ENCODE results near the gene GPR39. TPM values are rescaled to one million over a fixed set of nuclear protein-coding genes. Genes with fewer than 3 reads are reported as not detected.

The GPR39 gene
- polyA plus RNA-seq, 1 donor: 9.5 TPM

DNA sequence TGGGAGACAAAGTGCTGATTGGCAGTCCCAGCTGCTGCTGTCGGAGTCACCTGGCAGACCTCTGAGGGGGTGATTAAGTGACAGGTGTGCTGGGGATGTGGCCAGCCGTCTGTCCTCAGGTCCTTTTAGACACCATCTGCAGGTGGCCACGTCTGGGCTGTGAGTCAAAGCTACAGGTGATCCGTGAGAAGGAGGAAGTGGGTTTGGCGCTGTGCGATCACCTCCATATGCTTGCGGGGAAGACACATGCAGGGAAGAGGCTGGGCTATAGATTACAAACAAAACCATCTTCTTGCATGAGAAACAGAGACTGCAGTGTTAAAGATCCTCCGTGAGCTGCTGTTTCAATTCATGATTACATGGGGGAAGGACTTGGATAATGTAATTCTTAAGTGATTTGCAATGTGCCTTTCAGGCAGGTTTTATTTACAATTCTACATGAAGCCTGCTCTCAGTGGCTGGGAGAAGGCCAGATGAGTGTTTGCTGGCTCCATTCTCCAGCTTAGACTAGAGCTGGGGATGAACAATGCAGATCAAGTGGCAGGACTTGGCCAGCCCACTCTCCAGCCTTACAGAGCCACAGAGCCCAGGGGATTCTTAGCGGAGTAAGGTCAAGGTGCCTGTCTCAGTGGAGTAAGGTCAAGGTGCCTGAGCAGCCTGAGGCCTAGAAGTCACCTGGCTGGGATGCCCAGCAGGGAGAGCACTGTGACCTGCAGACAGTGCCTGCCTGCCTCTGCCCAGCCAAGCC lies 165.6 kb downstream of the GPR39 start:
- Histone ChIP-seq H3K36me3 (ENCODE audit: control insufficient read depth, insufficient read depth, low read length) (no peaks in the 10 kb centered on the region), H3K4me3 (ENCODE audit: low read length) (no peak overlapping the region), H3K27me3 (ENCODE audit: control insufficient read depth, insufficient read depth, low read length) (no peaks in the 10 kb centered on the region), H3K9me3 (ENCODE audit: control insufficient read depth, low read depth, low read length) (peaks cover 4% of the 10 kb centered on the region), H3K4me1 (ENCODE audit: control insufficient read depth, insufficient read depth, low read length) (no peaks in the 10 kb centered on the region), H3K27ac (ENCODE audit: low read length) (no peak overlapping the region)
- WGBS (ENCODE audit: insufficient coverage, low lambda C conversion rate): 86% methylated on average over 1 of the region's 9 CpGs
- peak in 1 of 2 donors; percentile 20 for DNase-seq

DNA sequence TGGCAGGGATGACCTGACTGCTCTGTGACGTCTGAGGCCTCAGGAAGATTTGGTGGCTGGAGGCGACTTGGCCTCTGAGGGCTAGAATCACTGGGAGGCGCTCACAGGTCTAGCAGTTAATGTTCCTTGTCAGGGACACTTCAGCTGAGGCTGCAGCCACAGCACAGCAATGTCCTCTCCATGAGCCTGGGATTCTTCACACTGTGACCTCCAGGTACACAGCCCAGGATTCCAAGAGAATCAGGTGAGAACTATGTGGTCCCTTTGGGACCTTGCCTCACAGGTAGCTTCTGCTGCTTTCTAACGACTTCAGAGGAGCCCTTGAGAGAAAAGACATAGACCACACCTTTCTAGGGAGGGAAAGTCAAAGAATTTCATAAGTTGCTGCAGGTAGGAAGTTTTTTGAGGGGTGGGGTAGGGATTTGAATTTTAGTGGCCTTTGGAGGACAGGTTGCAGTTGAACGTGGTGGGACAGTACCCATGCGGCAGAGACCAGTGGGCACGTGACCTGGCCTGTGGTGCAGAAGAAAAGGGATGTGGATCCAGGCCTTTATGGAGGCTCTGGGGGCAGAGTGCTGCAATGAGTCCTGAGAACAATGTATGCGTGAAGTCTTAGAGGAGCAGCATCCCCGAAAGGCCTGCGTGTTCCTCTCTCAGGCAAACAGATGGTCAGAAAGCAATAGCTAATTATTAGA lies 167.2 kb downstream of the GPR39 start:
- Histone ChIP-seq H3K4me1 (ENCODE audit: control insufficient read depth, insufficient read depth, low read length) (peaks cover 10% of the 10 kb centered on the region), H3K4me3 (ENCODE audit: low read length) (no peak overlapping the region), H3K9me3 (ENCODE audit: control insufficient read depth, low read depth, low read length) (peaks cover 4% of the 10 kb centered on the region), H3K36me3 (ENCODE audit: control insufficient read depth, insufficient read depth, low read length) (no peaks in the 10 kb centered on the region), H3K27ac (ENCODE audit: low read length) (no peak overlapping the region), H3K27me3 (ENCODE audit: control insufficient read depth, insufficient read depth, low read length) (no peaks in the 10 kb centered on the region)
- no peak for DNase-seq
- WGBS (ENCODE audit: insufficient coverage, low lambda C conversion rate): no CpG with 5 or more reads among the region's 10 CpGs

DNA sequence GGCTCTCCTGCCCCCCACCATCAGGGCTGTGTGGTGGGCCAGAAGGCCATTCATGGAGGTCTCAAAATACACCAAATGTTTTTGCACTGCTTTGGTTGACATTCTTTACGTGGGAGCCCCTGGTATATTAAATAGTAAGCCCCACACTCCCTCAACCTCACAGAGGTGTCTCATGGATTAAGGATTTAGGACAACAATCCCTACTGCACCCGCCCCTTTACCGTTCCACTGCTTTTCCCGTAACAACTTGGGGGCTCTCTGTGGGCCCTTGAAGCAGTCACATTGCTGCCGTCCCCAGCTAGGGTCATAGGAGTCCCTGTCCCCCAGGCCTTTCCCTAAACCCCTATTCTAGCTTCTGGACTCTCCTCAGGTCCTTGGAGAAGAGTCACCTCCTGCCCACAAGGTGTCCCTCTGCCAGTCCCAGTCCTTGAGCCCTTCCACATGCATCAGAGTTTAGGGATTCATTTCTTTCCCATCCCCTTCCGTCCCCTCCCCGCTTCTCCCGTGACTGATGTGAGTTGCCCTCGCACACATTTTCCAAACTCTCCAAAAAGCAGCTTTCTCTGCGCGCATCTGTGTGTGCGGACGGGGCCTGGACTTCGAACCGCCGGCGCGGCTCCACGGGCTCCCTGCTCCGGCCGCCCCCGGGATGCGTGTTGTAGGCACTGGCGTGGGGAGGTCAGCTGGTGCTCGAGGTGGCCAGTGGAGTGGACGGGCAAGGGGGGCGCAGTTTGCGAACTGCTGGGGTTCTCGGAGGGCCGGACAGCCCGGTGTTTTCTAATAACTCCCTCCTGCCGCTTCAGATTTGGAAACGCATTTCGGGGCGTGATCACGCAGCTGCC lies 168.6 kb downstream of the GPR39 start:
- H3K27me3 ChIP-seq (ENCODE audit: control insufficient read depth, insufficient read depth, low read length): no peaks in the 10 kb centered on the region
- peaks cover 19% of the 10 kb centered on the region for H3K4me1 ChIP-seq (ENCODE audit: control insufficient read depth, insufficient read depth, low read length)
- no peaks in the 10 kb centered on the region for H3K36me3 ChIP-seq (ENCODE audit: control insufficient read depth, insufficient read depth, low read length)
- WGBS (ENCODE audit: insufficient coverage, low lambda C conversion rate): no CpG with 5 or more reads among the region's 36 CpGs
- peaks cover 4% of the 10 kb centered on the region for H3K9me3 ChIP-seq (ENCODE audit: control insufficient read depth, low read depth, low read length)
- no peak overlapping the region for H3K4me3 ChIP-seq (ENCODE audit: low read length)
- no peak overlapping the region for H3K27ac ChIP-seq (ENCODE audit: low read length)
- no peak for DNase-seq

DNA sequence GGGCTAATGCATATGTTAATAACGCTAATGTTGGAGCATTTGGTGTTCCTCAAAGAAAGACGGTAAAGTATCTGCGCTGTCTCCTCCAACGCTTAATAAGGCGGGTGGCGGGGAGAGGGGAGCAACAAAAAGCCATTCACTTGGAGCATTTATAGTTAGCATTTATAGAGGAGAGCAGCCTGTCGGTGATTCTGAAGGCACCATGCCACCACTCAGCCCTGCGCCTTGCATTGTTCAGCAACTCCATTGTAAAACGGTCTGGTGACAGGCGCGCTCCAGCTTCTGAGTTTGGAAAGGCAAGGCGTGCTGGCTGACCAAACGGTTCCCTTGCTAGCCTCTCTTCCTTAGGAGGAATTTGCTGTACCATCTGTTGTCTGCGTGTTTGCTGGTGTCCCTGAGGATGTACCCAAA lies 169.5 kb downstream of the GPR39 start:
- H3K27ac ChIP-seq (ENCODE audit: low read length): no peak overlapping the region
- H3K27me3 ChIP-seq (ENCODE audit: control insufficient read depth, insufficient read depth, low read length): no peaks in the 10 kb centered on the region
- H3K9me3 ChIP-seq (ENCODE audit: control insufficient read depth, low read depth, low read length): peaks cover 4% of the 10 kb centered on the region
- H3K36me3 ChIP-seq (ENCODE audit: control insufficient read depth, insufficient read depth, low read length): no peaks in the 10 kb centered on the region
- 100% methylated on average over 5 of the region's 14 CpGs for WGBS (ENCODE audit: insufficient coverage, low lambda C conversion rate)
- no peak overlapping the region for H3K4me3 ChIP-seq (ENCODE audit: low read length)
- DNase-seq: no peak
- peaks cover 19% of the 10 kb centered on the region for H3K4me1 ChIP-seq (ENCODE audit: control insufficient read depth, insufficient read depth, low read length)

DNA sequence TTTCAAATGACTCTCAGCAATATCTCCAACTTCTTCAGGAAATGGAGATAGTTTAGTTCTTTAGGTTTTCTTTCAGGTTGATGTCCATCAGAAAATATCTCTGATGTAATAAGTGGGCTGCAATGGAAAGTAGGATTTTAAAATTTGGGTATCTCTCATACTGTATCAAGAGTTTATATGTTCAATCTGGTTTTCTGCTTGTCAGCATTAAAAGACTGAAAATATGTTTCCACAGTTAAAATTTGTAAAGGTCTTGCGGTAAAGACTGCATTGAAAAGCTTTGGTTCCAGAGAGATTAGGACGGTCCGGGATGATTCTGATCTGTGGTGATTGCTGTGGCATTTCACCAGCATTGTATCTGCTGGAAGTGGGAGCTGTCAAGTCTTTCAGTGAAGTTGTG lies 170.2 kb downstream of the GPR39 start:
- H3K36me3 ChIP-seq (ENCODE audit: control insufficient read depth, insufficient read depth, low read length): no peaks in the 10 kb centered on the region
- DNase-seq: no peak
- H3K4me3 ChIP-seq (ENCODE audit: low read length): no peak overlapping the region
- WGBS (ENCODE audit: insufficient coverage, low lambda C conversion rate): no CpG with 5 or more reads among the region's 3 CpGs
- peaks cover 4% of the 10 kb centered on the region for H3K9me3 ChIP-seq (ENCODE audit: control insufficient read depth, low read depth, low read length)
- no peaks in the 10 kb centered on the region for H3K27me3 ChIP-seq (ENCODE audit: control insufficient read depth, insufficient read depth, low read length)
- peaks cover 19% of the 10 kb centered on the region for H3K4me1 ChIP-seq (ENCODE audit: control insufficient read depth, insufficient read depth, low read length)
- no peak overlapping the region for H3K27ac ChIP-seq (ENCODE audit: low read length)

DNA sequence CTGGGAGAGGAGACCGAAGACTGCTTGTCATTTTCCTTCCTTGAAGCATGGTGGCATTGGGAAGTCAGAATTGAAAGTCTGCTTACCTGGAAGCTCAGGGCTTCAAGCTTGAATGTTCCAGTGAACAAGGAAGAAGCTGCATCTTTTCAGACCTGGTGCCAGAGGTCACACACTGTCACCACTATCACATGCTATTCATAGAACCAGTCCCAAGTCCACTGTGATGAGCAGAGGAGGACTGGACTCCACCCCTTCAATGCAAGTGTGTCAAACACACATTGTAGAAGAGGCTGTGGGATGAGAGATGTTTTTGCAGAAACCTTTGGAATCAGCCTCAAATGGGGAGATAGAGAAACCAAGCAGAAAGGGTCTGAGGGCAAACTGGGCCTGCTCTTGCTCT lies 172.0 kb downstream of the GPR39 start:
- H3K4me1 ChIP-seq (ENCODE audit: control insufficient read depth, insufficient read depth, low read length): peaks cover 19% of the 10 kb centered on the region
- H3K9me3 ChIP-seq (ENCODE audit: control insufficient read depth, low read depth, low read length): peaks cover 4% of the 10 kb centered on the region
- no peaks in the 10 kb centered on the region for H3K27me3 ChIP-seq (ENCODE audit: control insufficient read depth, insufficient read depth, low read length)
- H3K36me3 ChIP-seq (ENCODE audit: control insufficient read depth, insufficient read depth, low read length): no peaks in the 10 kb centered on the region
- H3K27ac ChIP-seq (ENCODE audit: low read length): peak overlapping the region; percentile 91
- no peak overlapping the region for H3K4me3 ChIP-seq (ENCODE audit: low read length)
- WGBS (ENCODE audit: insufficient coverage, low lambda C conversion rate): no CpG with 5 or more reads among the region's 1 CpG
- DNase-seq: peak; percentile 85 to 88

DNA sequence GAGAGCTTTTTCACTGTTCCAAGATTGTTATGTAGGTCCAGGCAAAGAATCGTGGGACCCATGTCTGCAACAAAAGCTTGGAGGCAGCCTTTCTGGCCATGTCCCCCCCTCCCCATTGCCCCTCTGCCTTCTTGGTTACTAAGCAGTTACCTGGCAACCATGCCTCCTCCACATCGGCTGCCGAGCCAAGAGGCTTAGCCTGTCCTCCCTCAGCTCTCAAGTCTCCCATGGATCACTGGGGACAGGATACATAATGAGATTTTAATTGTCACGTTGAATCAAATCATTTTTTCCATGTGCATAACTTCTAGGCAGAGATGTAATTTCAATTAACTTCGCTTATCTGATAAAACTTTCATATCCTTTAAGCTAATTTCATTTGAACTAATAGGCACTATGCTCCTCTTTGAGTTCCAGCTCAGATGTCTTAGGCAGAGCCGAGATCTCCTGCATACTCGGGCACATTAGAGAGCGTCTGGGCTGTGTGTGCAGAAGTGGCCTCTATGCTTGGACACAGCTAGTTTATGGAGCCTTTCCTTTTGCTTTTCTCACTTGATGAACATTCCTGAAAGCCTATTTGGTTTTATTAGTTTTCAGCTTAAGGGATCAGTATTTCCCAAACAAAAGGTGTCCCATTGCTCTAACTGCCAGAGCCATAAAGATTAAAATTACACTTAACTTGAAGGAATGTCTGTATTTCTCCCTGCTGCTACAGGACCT lies 172.7 kb downstream of the GPR39 start:
- Histone ChIP-seq H3K4me1 (ENCODE audit: control insufficient read depth, insufficient read depth, low read length) (peaks cover 19% of the 10 kb centered on the region), H3K36me3 (ENCODE audit: control insufficient read depth, insufficient read depth, low read length) (no peaks in the 10 kb centered on the region), H3K27me3 (ENCODE audit: control insufficient read depth, insufficient read depth, low read length) (no peaks in the 10 kb centered on the region), H3K4me3 (ENCODE audit: low read length) (no peak overlapping the region), H3K9me3 (ENCODE audit: control insufficient read depth, low read depth, low read length) (peaks cover 4% of the 10 kb centered on the region), H3K27ac (ENCODE audit: low read length) (peak overlapping the region; percentile 91)
- 57% methylated on average over 1 of the region's 8 CpGs for WGBS (ENCODE audit: insufficient coverage, low lambda C conversion rate)
- DNase-seq: peak in 1 of 2 donors; percentile 12

DNA sequence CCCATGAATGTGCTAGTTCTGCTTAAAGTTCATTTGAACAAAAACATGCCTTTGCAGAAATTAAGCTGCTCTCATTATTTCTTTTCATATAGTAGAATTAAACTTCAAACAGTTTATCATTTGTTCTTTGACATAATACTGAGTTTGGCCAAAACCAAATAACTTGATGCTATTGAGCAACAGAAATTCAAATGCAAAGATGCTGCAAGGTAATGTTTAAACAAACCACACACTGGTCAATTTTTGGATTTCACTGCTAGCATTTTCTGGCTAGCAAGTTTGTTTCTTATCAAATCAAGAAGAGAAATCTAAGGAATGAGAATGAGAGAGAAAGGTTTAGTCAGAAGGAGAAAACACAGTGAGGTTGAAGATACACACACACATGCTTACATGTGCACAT lies 173.4 kb downstream of the GPR39 start:
- peaks cover 19% of the 10 kb centered on the region for H3K4me1 ChIP-seq (ENCODE audit: control insufficient read depth, insufficient read depth, low read length)

DNA sequence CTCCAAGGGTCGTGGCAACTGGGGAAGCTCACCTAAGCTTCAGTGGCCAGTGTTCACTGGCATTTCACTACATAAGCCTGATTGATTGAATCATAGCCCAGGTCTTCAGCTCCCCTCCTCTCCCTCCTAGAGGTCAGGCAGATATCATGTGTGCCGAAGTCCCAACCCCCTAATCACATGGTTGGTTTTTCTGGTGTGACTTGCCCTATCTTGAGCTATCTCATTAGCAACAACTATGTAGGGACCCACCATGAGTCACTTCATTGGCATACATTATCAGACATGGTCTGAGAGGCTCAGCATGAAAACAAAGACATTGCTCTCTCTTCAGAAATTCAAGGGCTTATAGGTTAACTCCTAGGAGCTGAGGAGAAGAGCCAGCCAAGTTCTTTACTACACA lies 176.6 kb downstream of the GPR39 start:
- WGBS (ENCODE audit: insufficient coverage, low lambda C conversion rate): no CpG with 5 or more reads among the region's 2 CpGs
- Histone ChIP-seq H3K27me3 (ENCODE audit: control insufficient read depth, insufficient read depth, low read length) (no peaks in the 10 kb centered on the region), H3K4me1 (ENCODE audit: control insufficient read depth, insufficient read depth, low read length) (peaks cover 13% of the 10 kb centered on the region), H3K4me3 (ENCODE audit: low read length) (no peak overlapping the region), H3K36me3 (ENCODE audit: control insufficient read depth, insufficient read depth, low read length) (no peaks in the 10 kb centered on the region), H3K9me3 (ENCODE audit: control insufficient read depth, low read depth, low read length) (peaks cover 3% of the 10 kb centered on the region), H3K27ac (ENCODE audit: low read length) (peak overlapping the region; percentile 23)
- peak; percentile 48 to 56 for DNase-seq

More for the DNA sequence above, 173.4 kb downstream of the GPR39 start:
- Histone ChIP-seq H3K36me3 (ENCODE audit: control insufficient read depth, insufficient read depth, low read length) (no peaks in the 10 kb centered on the region), H3K4me3 (ENCODE audit: low read length) (no peak overlapping the region), H3K27ac (ENCODE audit: low read length) (peak overlapping the region; percentile 12), H3K27me3 (ENCODE audit: control insufficient read depth, insufficient read depth, low read length) (no peaks in the 10 kb centered on the region), H3K9me3 (ENCODE audit: control insufficient read depth, low read depth, low read length) (peaks cover 4% of the 10 kb centered on the region)
- no peak for DNase-seq

DNA sequence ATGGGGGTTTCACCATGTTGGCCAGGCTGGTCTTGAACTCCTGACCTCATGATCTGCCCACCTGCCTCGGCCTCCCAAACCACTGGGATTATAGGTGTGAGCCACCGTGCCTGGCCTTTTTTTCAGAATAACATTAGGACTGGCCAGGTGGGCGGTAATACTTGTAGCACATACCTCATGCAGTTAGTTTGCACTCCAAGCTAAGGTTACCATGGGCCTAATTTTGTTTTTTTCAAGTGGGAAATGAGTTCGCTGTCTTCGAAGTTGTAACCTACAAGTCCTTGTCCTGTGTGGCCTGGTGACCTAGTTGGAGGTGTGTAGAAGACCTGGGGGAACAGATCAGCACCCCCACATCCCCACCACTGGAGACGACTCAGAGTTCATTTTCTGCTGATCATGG lies 178.6 kb downstream of the GPR39 start:
- WGBS (ENCODE audit: insufficient coverage, low lambda C conversion rate): no CpG with 5 or more reads among the region's 6 CpGs
- Histone ChIP-seq H3K27ac (ENCODE audit: low read length) (no peak overlapping the region), H3K9me3 (ENCODE audit: control insufficient read depth, low read depth, low read length) (peaks cover 3% of the 10 kb centered on the region)

More for the DNA sequence above, 178.6 kb downstream of the GPR39 start:
- no peaks in the 10 kb centered on the region for H3K36me3 ChIP-seq (ENCODE audit: control insufficient read depth, insufficient read depth, low read length)
- no peaks in the 10 kb centered on the region for H3K27me3 ChIP-seq (ENCODE audit: control insufficient read depth, insufficient read depth, low read length)
- H3K4me1 ChIP-seq (ENCODE audit: control insufficient read depth, insufficient read depth, low read length): no peaks in the 10 kb centered on the region
- no peak for DNase-seq
- no peak overlapping the region for H3K4me3 ChIP-seq (ENCODE audit: low read length)
